ENCODE measurements around the gene SMIM38. TPM values are rescaled to one million over a fixed set of nuclear protein-coding genes. Genes with fewer than 3 reads are reported as not detected.

The SMIM38 gene
- total RNA-seq, 1 experiment from 2014 or later, result 0.09 TPM

DNA sequence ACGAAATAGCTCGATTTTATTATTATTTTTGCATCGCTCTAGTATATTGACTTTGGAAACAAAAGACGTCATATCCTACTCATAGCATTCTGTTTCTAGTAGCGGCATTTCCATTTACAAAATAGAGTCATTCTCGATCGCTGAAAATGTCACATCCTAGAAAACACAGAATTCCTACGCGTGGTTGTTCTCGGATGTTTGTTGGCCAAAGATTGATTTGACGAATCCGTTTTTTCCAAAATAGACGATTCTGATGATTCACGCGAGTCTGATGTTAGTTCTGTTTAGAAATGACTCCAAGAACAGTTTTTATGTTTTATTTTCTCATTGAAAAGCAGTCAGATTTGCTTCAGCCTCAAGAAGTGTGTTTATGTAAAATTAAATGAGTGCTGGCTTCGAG lies 47.6 kb downstream of the SMIM38 start:
- TF ChIP-seq, protein P1, sequence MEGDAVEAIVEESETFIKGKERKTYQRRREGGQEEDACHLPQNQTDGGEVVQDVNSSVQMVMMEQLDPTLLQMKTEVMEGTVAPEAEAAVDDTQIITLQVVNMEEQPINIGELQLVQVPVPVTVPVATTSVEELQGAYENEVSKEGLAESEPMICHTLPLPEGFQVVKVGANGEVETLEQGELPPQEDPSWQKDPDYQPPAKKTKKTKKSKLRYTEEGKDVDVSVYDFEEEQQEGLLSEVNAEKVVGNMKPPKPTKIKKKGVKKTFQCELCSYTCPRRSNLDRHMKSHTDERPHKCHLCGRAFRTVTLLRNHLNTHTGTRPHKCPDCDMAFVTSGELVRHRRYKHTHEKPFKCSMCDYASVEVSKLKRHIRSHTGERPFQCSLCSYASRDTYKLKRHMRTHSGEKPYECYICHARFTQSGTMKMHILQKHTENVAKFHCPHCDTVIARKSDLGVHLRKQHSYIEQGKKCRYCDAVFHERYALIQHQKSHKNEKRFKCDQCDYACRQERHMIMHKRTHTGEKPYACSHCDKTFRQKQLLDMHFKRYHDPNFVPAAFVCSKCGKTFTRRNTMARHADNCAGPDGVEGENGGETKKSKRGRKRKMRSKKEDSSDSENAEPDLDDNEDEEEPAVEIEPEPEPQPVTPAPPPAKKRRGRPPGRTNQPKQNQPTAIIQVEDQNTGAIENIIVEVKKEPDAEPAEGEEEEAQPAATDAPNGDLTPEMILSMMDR (conservative IDR thresholded peaks at IDR 0.05), result no peak
- no CpG with 5 or more reads among the region's 16 CpGs for WGBS (ENCODE audit: extremely low coverage, insufficient read length, low lambda C conversion rate)
- H4K20me1 ChIP-seq (ENCODE audit: control insufficient read depth, insufficient read depth, insufficient read length), result no peaks in the 10 kb centered on the region

More for the DNA sequence above, 47.6 kb downstream of the SMIM38 start:
- H2BK15ac ChIP-seq (ENCODE audit: low read depth, low read length), result no peak overlapping the region
- Mint-ChIP-seq H3K27ac (no peak overlapping the region), H3K36me3 (ENCODE audit: insufficient read depth in 1 of 3, low read depth in 3 of 3) (no peaks in the 10 kb centered on the region), H3K27me3 (ENCODE audit: low read depth) (peaks cover 3% of the 10 kb centered on the region), H3K4me3 (no peak overlapping the region), H3K9me3 (peaks cover 0 to 2% of the 10 kb centered on the region in 2 experiments; a peak in 3 of 5 replicates), H3K4me1 (peaks cover 8 to 11% of the 10 kb centered on the region in 2 experiments; a peak in 3 of 4 replicates)
- no peak overlapping the region for H4K91ac ChIP-seq (ENCODE audit: insufficient read length, low read depth, low read length)
- no peak overlapping the region for H3T11ph ChIP-seq (ENCODE audit: low read length)
- no peak overlapping the region for H2AK5ac ChIP-seq (ENCODE audit: insufficient read length, low read length)
- no peak overlapping the region for H4K5ac ChIP-seq (ENCODE audit: insufficient read length, low read depth, low read length)
- no peak overlapping the region for H3K18ac ChIP-seq (ENCODE audit: insufficient read length, low read depth, low read length)
- H3K14ac ChIP-seq (ENCODE audit: insufficient read depth, low read length), result no peak overlapping the region
- no peak overlapping the region for H3K4me2 ChIP-seq (ENCODE audit: insufficient read depth, insufficient read length, low read length)
- H2BK120ac ChIP-seq (ENCODE audit: low read depth, low read length, poor library complexity, severe bottlenecking), result no peak overlapping the region
- no peaks in the 10 kb centered on the region for H3K27me3 ChIP-seq (ENCODE audit: insufficient read depth, low read length)
- H3K79me1 ChIP-seq (ENCODE audit: insufficient read depth, low read depth, low read length, poor library complexity, severe bottlenecking), result no peaks in the 10 kb centered on the region
- no peak overlapping the region for H3K23ac ChIP-seq (ENCODE audit: insufficient read length, low read depth, low read length)
- H4K8ac ChIP-seq (replicated peaks; ENCODE audit: insufficient read length, low read depth, low read length), result no peak overlapping the region
- no peak overlapping the region for H3K56ac ChIP-seq (ENCODE audit: insufficient read length, low read depth, low read length)
- no peak overlapping the region for H2AFZ ChIP-seq (ENCODE audit: low read length)
- no peak overlapping the region for H3K9ac ChIP-seq (ENCODE audit: extremely low read depth, insufficient read length, low read length)
- H3K79me2 ChIP-seq (ENCODE audit: insufficient read depth, low read length), result no peaks in the 10 kb centered on the region
- no peak overlapping the region for H3K4ac ChIP-seq (ENCODE audit: low read depth, low read length)
- no peak overlapping the region for H2BK5ac ChIP-seq (ENCODE audit: insufficient read length, low read length)
- H3K27ac ChIP-seq (ENCODE audit: insufficient read length, low read depth, low read length), result no peak overlapping the region
- no peaks in the 10 kb centered on the region for H3K23me2 ChIP-seq (ENCODE audit: insufficient read length, low read depth, low read length, poor library complexity, severe bottlenecking)
- no peak overlapping the region for H2BK20ac ChIP-seq (ENCODE audit: low read depth, low read length, poor library complexity, severe bottlenecking)
- H2BK12ac ChIP-seq (ENCODE audit: insufficient read length, low read depth, low read length), result no peak overlapping the region
- H3K9me3 ChIP-seq (ENCODE audit: control insufficient read depth, low read depth, low read length), result no peaks in the 10 kb centered on the region
- no peak for DNase-seq
- no peaks in the 10 kb centered on the region for H3K4me1 ChIP-seq (ENCODE audit: insufficient read depth, low read length)

All from H9 (cell line).